A549 (cell line): ENCODE data around the gene CASQ1.

Experiments used
- CTCF ChIP-seq: fragments of >200 bp; sonication (Bioruptor Twin); formaldehyde crosslinking; IDR thresholded peaks from 3 replicates; pipeline ENCODE4 v1.5.1; 2016
- KDM1A ChIP-seq: fragments of 200-600 bp; sonication (generic); IDR thresholded peaks from 2 replicates; pipeline ENCODE4 v1.6.1; 2016; ENCODE audit warnings: low read depth, mild to moderate bottlenecking
- ZNF302 ChIP-seq: fragments of 250-450 bp; sonication (Bioruptor Pico); IDR thresholded peaks from 2 replicates; pipeline ENCODE4 v1.9.0; 2021; ENCODE audit warnings: inconsistent platforms, mild to moderate bottlenecking, moderate library complexity

GRCh38 chr1:160167056-160167455, 23.3 kb upstream of the CASQ1 start:
- TF ChIP-seq CTCF (no peak), KDM1A (no peak), ZNF302 (CRISPR knock-in tag) (no peak)
